HT1080 (cell line): ENCODE results near the gene STARD8. TPM values are rescaled to one million over a fixed set of nuclear protein-coding genes. Genes with fewer than 3 reads are reported as not detected.
"Not testable (repeated sequence)": the region's sequence is repeated elsewhere in the genome, so short reads cannot be mapped to it uniquely, and the experiment has no call there.

Experiments
- DNase-seq: peaks from one replicate; pipeline ENCODE4 v3.0.0-alpha.2; 2015; ENCODE audit warnings: low read depth
- polyA plus RNA-seq, 2 experiments: library from polyadenylated mRNA; depleted of rRNA; stranded (reverse); fragments of >200 nt; gene quantifications; 2 replicates each; pipeline ENCODE4 v1.2.3, GENCODE V29; 2015
- total RNA-seq: library from RNA; depleted of rRNA; stranded (reverse); fragments of >200 nt; shearing (Covaris generic); gene quantifications from 2 replicates; pipeline ENCODE4 v1.2.3, GENCODE V29; 2014; rRNA removed

The STARD8 gene
- total RNA-seq: 7.1 and 7.4 TPM in 2 replicates
- polyA plus RNA-seq (2015; cell fraction: cytosol; rRNA removed): 4.7 and 4.9 TPM in 2 replicates
- polyA plus RNA-seq (2015; cell fraction: nucleus; rRNA removed): 8.3 and 9.6 TPM in 2 replicates

DNA sequence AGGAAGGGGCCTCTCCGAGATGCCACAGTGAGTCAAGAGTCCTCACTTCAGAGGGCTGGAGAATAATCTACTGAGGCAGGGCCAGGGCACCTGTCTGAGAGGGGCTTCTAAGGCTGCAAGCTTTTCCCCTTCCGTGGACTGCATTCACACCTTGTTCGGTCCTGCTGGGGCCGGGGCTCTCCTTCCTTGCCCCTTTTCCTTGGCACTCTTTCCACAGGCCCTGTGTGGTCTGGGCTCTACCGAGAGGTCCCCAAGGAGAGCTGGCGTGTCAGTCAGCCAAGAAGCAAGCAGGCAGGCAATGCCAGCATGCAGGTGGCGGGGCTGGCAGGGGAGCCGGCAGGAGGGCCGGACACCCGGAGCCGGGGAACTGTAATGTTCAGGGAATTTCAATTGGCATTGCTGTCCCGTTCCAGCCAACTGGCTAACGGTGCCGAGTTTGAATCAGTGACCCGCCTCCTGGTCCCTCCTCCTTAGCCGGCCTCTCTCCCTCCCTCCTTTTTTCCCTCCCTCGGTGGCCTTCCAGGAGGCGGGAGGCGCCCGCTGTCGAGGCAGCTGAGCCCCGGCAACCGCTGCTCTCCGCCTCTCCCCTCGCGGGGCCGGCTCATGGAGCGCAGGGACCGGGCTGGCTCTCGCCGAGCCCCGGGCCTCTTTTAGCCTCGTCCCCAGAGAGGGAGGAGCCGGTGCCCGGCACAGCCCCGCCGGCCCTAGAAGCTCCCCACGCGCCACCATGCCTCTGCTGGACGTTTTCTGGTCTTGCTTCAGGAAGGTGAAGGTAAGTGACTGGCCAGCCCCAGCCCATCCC, at the start of gene STARD8:
TSS of gene STARD8 (plus strand) at position 511 of the 802 bp plus-strand sequence. CDS start at position 728, 217 bp downstream.
- DNase-seq: peak; percentile 81

GRCh38 chrX:68598841-68599240, 48.6 kb upstream of the STARD8 start:
- DNase-seq: no peak

DNA sequence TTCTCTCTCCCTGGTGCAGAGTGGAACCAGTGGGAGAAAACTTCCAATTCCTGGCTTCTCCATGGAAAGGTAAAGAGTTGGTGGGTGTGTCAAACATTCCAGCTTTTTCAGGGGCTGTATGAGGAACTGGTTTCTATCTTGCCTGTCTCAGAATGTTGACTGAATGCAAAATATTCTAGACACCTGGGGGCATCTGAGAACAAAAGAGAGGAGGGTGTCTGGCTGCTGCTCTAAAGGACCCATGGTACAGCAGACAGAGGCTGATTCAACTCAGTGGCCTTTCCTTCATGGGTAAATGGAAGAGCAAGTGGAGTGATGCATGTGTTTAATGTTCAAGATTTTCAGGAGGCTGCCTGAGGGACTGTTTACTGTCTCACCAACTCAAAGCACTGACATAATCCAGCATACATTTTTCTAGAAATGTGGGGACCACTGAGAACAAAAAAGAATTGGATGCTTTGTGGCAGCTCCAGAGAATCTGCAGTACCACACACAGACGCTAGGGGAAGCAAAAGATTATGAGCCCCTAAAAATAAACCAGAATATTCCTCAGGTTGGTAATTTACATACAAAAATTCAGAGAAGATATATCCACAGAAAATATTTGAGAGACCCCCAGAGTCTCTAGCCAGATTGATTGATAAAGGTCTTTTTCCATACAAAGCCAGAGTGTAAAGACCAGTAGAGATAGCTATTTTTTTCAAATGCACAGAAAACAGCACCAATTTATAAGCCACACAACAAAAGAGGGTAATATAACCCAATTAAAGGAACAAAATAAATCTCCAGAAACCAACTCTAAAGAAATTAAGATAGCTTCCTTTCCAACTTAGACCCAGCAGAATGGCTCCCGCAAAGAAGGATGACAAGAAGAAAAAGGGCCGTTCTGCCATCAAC, 48.0 kb upstream of the STARD8 start:
- peak; percentile 11 for DNase-seq

GRCh38 chrX:68604216-68604615, 43.2 kb upstream of the STARD8 start:
- not testable (repeated sequence) for DNase-seq

DNA sequence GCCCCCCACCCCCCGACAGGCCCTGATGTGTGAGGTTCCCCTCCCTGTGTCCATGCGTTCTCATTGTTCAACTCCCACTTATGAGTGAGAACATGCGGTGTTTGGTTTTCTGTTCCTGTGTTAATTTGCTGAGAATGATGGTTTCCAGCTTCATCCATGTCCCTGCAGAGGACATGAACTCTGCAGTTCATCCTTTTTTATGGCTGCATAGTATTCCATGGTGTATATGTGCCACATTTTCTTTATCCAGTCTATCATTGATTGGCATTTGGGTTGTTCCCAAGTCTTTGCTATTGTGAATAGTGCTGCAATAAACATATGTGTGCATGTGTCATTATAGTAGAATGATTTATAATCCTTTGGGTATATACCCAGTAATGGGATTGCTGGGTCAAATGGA, 32.7 kb upstream of the STARD8 start:
- DNase-seq: not testable (repeated sequence)

GRCh38 chrX:68627986-68628385, 19.5 kb upstream of the STARD8 start:
- DNase-seq: no peak

DNA sequence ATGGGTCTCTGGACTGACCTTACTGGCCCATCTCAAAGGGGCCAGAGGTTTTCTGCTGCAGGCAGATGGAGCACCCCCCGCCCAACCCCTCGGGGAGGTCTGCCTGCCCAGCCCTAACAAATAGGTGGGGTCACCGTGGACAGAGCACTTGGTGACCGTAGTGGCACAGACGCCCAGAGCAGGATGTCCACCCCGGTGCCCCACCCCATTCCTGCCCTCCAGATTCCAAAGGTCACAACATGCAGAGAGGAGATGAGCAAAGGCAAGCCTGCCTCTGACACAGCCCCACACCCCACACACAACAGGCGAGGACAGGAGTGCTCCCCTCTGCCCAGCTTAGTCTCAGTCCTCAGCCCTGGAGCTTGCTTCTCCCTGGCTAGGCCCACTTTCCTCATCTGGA, 17.5 kb upstream of the STARD8 start:
- not testable (repeated sequence) for DNase-seq

DNA sequence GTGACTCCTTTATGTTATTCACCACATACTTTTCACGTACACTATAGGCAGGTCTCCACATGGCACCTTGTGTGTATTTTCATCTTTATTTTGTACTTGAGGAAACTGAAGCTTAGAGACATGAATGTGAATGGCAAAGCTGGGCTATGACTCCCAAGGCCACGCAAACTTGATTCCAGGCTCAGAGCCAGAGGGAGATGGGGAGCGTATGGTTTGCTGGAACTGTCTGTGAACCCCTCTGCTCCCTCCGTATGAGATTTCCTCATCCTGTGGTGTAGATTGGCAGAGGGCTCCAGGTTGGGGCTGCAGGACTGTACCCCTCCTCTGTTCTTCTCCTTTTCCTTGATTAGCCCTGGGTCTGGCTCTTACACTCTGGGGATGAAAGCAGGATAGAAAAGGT, 16.1 kb upstream of the STARD8 start:
- no peak for DNase-seq

GRCh38 chrX:68632491-68632890, 15.0 kb upstream of the STARD8 start:
- no peak for DNase-seq

DNA sequence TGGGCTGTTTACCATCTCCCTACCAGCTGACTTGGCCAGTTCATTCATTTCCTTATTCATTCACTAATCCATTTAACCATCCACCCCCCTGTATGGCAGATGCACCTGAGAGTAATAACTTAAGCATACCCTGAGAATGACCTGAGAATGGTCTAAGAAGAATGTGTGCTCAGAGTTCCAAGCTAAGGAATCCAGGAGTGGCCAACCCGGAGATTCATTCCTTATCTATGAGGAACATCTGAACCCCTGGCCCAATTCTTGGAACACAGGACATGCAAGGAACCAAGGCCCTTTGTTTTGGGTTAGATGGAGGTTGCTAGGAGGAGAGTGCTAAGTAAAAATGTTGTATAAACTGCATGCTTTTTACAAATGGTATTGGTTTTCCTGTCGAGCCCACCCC, 13.5 kb upstream of the STARD8 start:
- no peak for DNase-seq

DNA sequence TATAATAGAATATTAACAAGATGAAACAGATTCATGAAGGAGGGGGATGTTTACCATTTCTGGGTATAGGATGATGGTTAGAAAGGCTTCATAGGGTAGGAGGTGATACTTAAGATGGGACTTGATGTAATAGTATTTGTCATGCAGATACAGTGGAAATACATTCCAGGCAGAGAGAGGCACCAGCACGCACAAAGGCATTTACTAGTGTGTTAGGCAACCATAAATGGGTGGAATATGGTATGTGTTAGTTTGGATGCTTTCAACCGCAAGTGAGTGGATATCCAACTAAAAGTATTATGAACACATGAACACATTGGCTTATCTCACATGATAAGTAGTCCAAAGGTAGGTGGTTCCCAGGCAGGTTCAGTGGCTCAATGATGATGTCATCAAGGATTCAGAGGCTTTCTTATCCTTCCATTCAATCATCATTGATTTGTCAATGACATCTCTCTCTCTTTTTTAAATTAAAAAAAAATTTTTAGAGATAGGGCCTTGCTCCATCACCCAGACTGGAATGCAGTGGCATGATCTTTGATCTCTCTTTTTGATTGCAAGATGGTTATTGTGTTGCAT, 12.7 kb upstream of the STARD8 start:
- DNase-seq: no peak

- DNase-seq: no peak
Measured at GRCh38 chrX:68640661-68641060, 6.8 kb upstream of the STARD8 start.

DNA sequence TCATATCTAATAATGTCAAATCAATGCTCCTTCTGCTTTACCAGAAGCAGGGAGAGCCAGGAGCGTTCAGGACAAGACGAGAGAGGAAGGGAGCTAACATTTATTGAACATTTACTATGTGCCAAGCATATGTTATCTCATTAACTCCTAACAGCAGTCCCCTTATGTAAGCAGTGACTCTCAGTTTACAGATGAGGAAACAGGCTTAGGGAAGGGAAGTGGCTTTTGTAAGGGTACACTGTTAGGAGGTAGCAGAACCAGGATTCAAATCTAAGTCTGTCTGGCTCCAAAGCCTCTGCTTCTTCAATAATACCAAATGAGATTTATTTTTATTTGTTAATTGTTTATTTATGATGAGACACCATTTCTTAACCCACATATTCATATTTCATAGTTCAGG, 2.6 kb upstream of the STARD8 start:
- no peak for DNase-seq

DNA sequence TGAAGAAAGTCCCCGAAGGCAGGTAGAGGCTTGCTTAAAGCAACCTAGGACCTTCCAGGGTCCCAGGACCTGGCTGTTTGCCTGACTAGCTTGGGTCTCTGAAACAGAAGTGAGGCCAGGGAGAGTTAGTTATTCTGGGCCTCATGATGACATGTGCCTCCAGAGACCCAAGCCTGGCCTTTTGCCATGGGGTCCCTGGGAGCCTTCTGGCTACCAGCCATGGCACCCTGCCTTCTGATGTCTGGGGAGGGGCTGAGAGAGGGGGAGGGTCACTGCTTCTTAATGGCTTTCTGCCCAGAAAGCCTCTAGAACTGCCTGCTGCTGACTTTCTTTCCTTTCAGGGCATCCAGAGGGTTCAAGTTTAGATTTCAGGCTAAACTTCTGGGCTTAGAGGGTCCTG, 1.0 kb upstream of the STARD8 start:
- no peak for DNase-seq

DNA sequence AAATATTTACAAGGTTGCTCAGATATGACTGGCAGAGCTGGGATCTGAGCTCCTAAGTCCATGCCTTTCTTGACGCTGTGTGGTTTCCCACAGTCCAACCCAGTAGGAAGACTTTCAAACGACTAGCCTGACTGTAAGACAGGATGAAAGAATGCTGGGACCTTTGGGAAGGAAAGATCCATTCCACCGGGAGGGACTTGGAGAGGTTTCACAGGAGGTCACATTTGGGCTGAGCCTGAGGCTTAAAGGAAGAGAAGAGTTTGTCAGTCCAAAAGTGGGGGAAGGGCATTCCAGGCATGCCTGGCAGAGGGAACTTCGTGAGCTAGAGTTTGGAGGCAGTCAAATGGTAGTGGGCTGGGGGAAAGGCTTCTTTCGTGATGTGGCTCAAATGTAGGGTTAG, 1.5 kb downstream of the STARD8 start:
- peak; percentile 24 for DNase-seq

GRCh38 chrX:68650491-68650890, 3.0 kb downstream of the STARD8 start:
- DNase-seq: peak; percentile 75

GRCh38 chrX:68651110-68651509, 3.6 kb downstream of the STARD8 start:
- no peak for DNase-seq

DNA sequence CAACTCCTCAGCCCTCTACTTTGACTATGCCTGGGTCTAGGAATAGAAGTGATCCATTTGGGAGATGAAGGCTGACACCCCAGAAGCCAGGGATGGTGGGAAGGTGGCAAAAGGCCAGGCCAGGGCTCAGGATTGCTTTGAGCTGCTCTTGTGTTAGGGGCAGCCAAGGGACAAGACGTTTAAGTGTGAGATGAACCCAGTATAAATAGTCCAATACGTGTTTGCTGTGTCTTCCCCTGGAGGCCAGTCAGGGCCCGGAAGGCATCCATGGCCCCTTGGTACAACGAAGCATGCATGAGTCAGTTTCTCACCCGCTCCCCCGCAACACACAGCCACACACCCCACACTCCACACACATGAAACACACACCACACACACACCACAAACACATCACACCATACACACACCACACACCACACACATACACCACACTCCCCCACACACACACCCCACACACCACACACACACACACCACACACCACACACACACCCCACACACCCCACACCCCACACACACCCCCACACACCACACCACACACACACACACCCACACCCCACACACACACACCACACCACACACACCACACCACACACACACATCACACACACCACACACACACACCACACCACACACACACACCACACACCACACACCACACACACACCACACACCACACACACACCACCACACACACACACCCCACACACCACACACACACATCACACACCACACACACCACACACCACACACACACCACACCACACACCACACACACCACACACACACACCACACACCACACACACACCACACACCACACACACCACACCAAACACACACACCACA, 5.1 kb downstream of the STARD8 start:
- DNase-seq: no peak

- no peak for DNase-seq
Measured at GRCh38 chrX:68654693-68655092, 7.2 kb downstream of the STARD8 start.

GRCh38 chrX:68656473-68656872, 9.0 kb downstream of the STARD8 start:
- DNase-seq: not testable (repeated sequence)

DNA sequence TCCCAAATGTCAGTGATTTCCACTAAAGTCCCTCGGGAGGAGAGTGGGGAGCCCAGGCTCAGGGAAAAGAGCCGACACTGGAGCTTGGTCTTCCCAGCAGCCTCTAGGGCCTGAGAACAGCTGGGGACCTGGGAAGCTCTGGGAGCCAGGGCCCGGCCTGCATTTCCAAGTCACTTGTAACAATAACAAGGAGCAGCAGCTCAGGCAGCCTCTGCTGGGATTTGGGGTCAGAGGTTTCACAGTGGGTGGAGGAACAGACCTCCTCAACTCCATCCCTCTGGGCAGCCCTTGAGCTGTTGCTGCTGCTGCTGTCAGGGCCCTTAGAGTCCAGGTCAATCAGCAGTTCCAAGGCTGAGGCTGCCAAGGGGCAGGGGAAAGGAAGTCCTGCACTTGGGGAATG, 11.1 kb downstream of the STARD8 start:
- DNase-seq: no peak
